HepG2 (cell line): Measurements from ENCODE around the gene MUC6. TPM values are rescaled to one million over a fixed set of nuclear protein-coding genes. Genes with fewer than 3 reads are reported as not detected.

Experiments used
- CEBPG ChIP-seq: IDR thresholded peaks from 2 replicates; pipeline ENCODE4 v1.6.1; 2016
- DMTF1 ChIP-seq: sonication (generic); formaldehyde crosslinking; IDR thresholded peaks from 2 replicates; pipeline ENCODE4 v1.4.0; 2020; ENCODE audit warnings: mild to moderate bottlenecking, missing genetic modification reagents
- HIVEP1 ChIP-seq: sonication (generic); formaldehyde crosslinking; IDR thresholded peaks from 2 replicates; pipeline ENCODE4 v1.4.0; 2020; ENCODE audit warnings: mild to moderate bottlenecking, missing genetic modification reagents
- HNF1A ChIP-seq, 2 experiments: sonication (generic) in 1 of 2; formaldehyde crosslinking in 1 of 2; IDR thresholded peaks; 2 replicates each; pipeline versions ENCODE4 v1.4.0 to v1.6.1; 2016 to 2020; ENCODE audit warnings: borderline replicate concordance in 1 of 2, low read depth in 1 of 2, mild to moderate bottlenecking in 1 of 2, missing genetic modification reagents in 1 of 2
- MIXL1 ChIP-seq: IDR thresholded peaks from 2 replicates; pipeline ENCODE4 v1.6.1; 2016
- RXRA ChIP-seq: sonication (generic); formaldehyde crosslinking; IDR thresholded peaks from 2 replicates; pipeline ENCODE4 v1.5.1; 2020; ENCODE audit warnings: missing genetic modification reagents
- SOX13 ChIP-seq, 3 experiments: fragments of 450-650 bp in 1 of 3; sonication (generic) in 1 of 3; formaldehyde crosslinking in 1 of 3; IDR thresholded peaks in 2 of 3; conservative IDR thresholded peaks in 1 of 3; 2 replicates each; pipeline versions ENCODE4 v1.5.0 to v1.6.1; 2016 to 2020; ENCODE audit warnings: antibody characterized with exemption in 1 of 3, mild to moderate bottlenecking in 1 of 3, missing compliant biosample characterization in 1 of 3, missing genetic modification reagents in 1 of 3, moderate library complexity in 1 of 3
- STAT6 ChIP-seq: sonication (generic); formaldehyde crosslinking; IDR thresholded peaks from 2 replicates; pipeline ENCODE4 v1.4.0; 2020; ENCODE audit warnings: missing genetic modification reagents, mild to moderate bottlenecking, borderline replicate concordance
- TGIF2 ChIP-seq: IDR thresholded peaks from 2 replicates; pipeline ENCODE4 v1.6.1; 2016; ENCODE audit warnings: control low read depth, missing compliant biosample characterization
- THAP9 ChIP-seq: sonication (generic); formaldehyde crosslinking; IDR thresholded peaks from 2 replicates; pipeline ENCODE4; 2020; ENCODE audit warnings: missing genetic modification reagents, mild to moderate bottlenecking, borderline replicate concordance
- ZNF274 ChIP-seq: sonication (generic); formaldehyde crosslinking; IDR thresholded peaks from 2 replicates; pipeline ENCODE4 v1.5.1; 2020; ENCODE audit warnings: mild to moderate bottlenecking, missing genetic modification reagents
- ZNF367 ChIP-seq: sonication (generic); formaldehyde crosslinking; IDR thresholded peaks from 2 replicates; pipeline ENCODE4 v1.4.0; 2020; ENCODE audit warnings: missing genetic modification reagents, borderline replicate concordance
- ZNF546 ChIP-seq: sonication (generic); formaldehyde crosslinking; conservative IDR thresholded peaks from 2 replicates; pipeline ENCODE4 v1.8.1; 2023; ENCODE audit warnings: mild to moderate bottlenecking, missing genetic modification reagents
- ZNF567 ChIP-seq: sonication (generic); formaldehyde crosslinking; IDR thresholded peaks from 2 replicates; pipeline ENCODE4 v1.8.1; 2023; ENCODE audit warnings: mild to moderate bottlenecking, missing genetic modification reagents, borderline replicate concordance
- ZNF737 ChIP-seq: sonication (generic); formaldehyde crosslinking; IDR thresholded peaks from 2 replicates; pipeline ENCODE4 v1.5.0; 2020; ENCODE audit warnings: missing genetic modification reagents, mild to moderate bottlenecking, borderline replicate concordance
- polyA plus RNA-seq, 8 experiments: library from polyadenylated mRNA; depleted of rRNA in 3 of 8; stranded (reverse) in 7 of 8; unstranded in 1 of 8; fragments of >200 nt; fragmentation: Illumina TruSeq in 4 of 8; extraction: Trizol in 4 of 8; gene quantifications; 2 replicates each; pipeline versions ENCODE4 v1.2.1 to v1.2.3, GENCODE V29; 2011 to 2016; ENCODE audit warnings: low read depth in 4 of 8, missing spikeins in 1 of 8, mixed read lengths in 1 of 8; ENCODE audit not compliant: insufficient read depth in 1 of 8
- total RNA-seq, 5 experiments: library from RNA; depleted of rRNA; stranded (reverse); fragments of >200 nt; fragmentation: Illumina TruSeq; extraction: Trizol; gene quantifications; 2 replicates each; pipeline ENCODE4 v1.2.3, GENCODE V29; 2016; ENCODE audit warnings: low read depth in 1 of 5

The MUC6 gene
- total and polyA plus RNA-seq, 2 of the 13 experiments (the other 11 are each of a cell fraction or from before 2014, with no cell fraction given), result not detected

- no peak for TF ChIP-seq DMTF1 (CRISPR knock-in tag)
- no peak for TF ChIP-seq ZNF274 (CRISPR knock-in tag)
- TF ChIP-seq HIVEP1 (CRISPR knock-in tag), result peak; percentile 65; the same call in 1 of the 2 replicates
- peak; percentile 15; the same call in 1 of the 2 replicates for TF ChIP-seq THAP9 (CRISPR knock-in tag)
- TF ChIP-seq HNF1A (IDR thresholded peaks at IDR 0.05; ENCODE audit: low read depth), result no peak
- no peak for TF ChIP-seq HNF1A (CRISPR knock-in tag; IDR thresholded peaks at IDR 0.05; ENCODE audit: borderline replicate concordance)
- peak; percentile 34; the same call in 1 of the 2 replicates for TF ChIP-seq RXRA
- TF ChIP-seq TGIF2 (CRISPR knock-in tag), result 0 out of 2 replicates have a peak, but pooled peaks have one; percentile 22
- no peak for TF ChIP-seq MIXL1 (CRISPR knock-in tag)
- peak; percentile 82 for TF ChIP-seq ZNF546 (CRISPR knock-in tag)
- TF ChIP-seq STAT6 (CRISPR knock-in tag), result no peak
- no peak for TF ChIP-seq ZNF367
- 0 out of 2 replicates have a peak, but pooled peaks have one; percentile 14 for TF ChIP-seq CEBPG (CRISPR knock-in tag)
- no peak for TF ChIP-seq ZNF567 (CRISPR knock-in tag)
- TF ChIP-seq SOX13 (IDR thresholded peaks at IDR 0.05), result no peak
- TF ChIP-seq SOX13 (CRISPR knock-in tag; conservative IDR thresholded peaks at IDR 0.05 in 1 of 2, IDR thresholded peaks at IDR 0.05 in 1 of 2), result no peak
- TF ChIP-seq ZNF737 (CRISPR knock-in tag), result no peak
Observed at GRCh38 chr11:1050581-1051355, 14.2 kb upstream of the MUC6 start (continued).
